ENCODE measurements around the gene RAB5B.

DNA sequence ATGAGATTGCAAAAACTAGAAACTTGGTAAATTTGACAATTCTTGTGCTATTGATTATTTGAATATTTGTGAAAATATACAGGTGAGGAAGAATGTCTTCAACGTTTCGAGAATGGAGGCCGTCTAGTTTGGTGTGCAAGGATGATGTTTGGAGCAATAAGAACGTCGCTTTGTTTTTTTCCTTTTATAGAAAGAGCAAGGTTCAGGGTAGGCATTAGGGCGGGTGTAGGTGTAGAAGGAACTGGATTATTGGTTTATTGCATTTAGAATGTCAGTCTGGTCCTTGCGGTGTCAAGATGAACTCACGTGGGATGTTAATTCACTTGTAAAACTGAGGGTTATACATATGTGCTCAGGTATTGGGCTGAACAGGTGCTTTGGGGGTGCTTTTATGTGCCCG, 69.0 kb downstream of the RAB5B start:
- TF ChIP-seq, protein P1, sequence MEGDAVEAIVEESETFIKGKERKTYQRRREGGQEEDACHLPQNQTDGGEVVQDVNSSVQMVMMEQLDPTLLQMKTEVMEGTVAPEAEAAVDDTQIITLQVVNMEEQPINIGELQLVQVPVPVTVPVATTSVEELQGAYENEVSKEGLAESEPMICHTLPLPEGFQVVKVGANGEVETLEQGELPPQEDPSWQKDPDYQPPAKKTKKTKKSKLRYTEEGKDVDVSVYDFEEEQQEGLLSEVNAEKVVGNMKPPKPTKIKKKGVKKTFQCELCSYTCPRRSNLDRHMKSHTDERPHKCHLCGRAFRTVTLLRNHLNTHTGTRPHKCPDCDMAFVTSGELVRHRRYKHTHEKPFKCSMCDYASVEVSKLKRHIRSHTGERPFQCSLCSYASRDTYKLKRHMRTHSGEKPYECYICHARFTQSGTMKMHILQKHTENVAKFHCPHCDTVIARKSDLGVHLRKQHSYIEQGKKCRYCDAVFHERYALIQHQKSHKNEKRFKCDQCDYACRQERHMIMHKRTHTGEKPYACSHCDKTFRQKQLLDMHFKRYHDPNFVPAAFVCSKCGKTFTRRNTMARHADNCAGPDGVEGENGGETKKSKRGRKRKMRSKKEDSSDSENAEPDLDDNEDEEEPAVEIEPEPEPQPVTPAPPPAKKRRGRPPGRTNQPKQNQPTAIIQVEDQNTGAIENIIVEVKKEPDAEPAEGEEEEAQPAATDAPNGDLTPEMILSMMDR (IDR thresholded peaks at IDR 0.05; ENCODE audit: low read length) = no peak
- TF ChIP-seq EZH2phosphoT487 (IDR thresholded peaks at IDR 0.05; ENCODE audit: low read length) (no peak), EZH2 (optimal IDR thresholded peaks at IDR 0.05; ENCODE audit: low read depth, low read length) (no peak)
